ENCODE results near the gene GIPC1.

DNA sequence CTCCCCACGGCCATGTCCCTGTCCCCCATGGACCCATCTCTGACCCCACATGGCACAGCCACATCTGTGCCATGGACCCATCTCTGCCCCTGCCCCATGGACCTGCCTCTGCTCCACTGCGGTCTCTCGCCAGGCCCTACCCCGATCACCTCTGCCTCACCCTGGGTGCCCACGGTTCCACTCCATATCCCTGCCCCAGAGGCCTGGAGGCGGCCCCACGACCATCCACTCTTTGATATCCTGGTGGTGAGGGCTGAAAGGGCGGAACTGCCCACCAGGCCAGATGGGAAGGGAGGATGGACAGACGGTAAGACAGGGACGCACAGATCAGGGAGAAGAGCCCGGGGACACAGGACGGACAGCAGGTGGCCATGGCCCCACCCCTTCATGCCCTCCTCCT, 21.1 kb downstream of the GIPC1 start:
- TF ChIP-seq ZFX (CRISPR knock-in tag; IDR thresholded peaks at IDR 0.05) (no peak), ZBTB8A (IDR thresholded peaks at IDR 0.05; ENCODE audit: partially characterized antibody) (no peak), HINFP (tag; conservative IDR thresholded peaks at IDR 0.05; ENCODE audit: low read depth) (no peak), HMG20B (CRISPR knock-in tag; IDR thresholded peaks at IDR 0.05) (no peak)
- TF ChIP-seq, protein P1, sequence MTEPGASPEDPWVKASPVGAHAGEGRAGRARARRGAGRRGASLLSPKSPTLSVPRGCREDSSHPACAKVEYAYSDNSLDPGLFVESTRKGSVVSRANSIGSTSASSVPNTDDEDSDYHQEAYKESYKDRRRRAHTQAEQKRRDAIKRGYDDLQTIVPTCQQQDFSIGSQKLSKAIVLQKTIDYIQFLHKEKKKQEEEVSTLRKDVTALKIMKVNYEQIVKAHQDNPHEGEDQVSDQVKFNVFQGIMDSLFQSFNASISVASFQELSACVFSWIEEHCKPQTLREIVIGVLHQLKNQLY (CRISPR knock-in tag; conservative IDR thresholded peaks at IDR 0.05): no peak
- TF ChIP-seq, protein P2, sequence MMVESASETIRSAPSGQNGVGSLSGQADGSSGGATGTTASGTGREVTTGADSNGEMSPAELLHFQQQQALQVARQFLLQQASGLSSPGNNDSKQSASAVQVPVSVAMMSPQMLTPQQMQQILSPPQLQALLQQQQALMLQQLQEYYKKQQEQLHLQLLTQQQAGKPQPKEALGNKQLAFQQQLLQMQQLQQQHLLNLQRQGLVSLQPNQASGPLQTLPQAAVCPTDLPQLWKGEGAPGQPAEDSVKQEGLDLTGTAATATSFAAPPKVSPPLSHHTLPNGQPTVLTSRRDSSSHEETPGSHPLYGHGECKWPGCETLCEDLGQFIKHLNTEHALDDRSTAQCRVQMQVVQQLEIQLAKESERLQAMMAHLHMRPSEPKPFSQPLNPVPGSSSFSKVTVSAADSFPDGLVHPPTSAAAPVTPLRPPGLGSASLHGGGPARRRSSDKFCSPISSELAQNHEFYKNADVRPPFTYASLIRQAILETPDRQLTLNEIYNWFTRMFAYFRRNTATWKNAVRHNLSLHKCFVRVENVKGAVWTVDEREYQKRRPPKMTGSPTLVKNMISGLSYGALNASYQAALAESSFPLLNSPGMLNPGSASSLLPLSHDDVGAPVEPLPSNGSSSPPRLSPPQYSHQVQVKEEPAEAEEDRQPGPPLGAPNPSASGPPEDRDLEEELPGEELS (CRISPR knock-in tag; IDR thresholded peaks at IDR 0.05; ENCODE audit: borderline replicate concordance): no peak
- TF ChIP-seq, protein P3, sequence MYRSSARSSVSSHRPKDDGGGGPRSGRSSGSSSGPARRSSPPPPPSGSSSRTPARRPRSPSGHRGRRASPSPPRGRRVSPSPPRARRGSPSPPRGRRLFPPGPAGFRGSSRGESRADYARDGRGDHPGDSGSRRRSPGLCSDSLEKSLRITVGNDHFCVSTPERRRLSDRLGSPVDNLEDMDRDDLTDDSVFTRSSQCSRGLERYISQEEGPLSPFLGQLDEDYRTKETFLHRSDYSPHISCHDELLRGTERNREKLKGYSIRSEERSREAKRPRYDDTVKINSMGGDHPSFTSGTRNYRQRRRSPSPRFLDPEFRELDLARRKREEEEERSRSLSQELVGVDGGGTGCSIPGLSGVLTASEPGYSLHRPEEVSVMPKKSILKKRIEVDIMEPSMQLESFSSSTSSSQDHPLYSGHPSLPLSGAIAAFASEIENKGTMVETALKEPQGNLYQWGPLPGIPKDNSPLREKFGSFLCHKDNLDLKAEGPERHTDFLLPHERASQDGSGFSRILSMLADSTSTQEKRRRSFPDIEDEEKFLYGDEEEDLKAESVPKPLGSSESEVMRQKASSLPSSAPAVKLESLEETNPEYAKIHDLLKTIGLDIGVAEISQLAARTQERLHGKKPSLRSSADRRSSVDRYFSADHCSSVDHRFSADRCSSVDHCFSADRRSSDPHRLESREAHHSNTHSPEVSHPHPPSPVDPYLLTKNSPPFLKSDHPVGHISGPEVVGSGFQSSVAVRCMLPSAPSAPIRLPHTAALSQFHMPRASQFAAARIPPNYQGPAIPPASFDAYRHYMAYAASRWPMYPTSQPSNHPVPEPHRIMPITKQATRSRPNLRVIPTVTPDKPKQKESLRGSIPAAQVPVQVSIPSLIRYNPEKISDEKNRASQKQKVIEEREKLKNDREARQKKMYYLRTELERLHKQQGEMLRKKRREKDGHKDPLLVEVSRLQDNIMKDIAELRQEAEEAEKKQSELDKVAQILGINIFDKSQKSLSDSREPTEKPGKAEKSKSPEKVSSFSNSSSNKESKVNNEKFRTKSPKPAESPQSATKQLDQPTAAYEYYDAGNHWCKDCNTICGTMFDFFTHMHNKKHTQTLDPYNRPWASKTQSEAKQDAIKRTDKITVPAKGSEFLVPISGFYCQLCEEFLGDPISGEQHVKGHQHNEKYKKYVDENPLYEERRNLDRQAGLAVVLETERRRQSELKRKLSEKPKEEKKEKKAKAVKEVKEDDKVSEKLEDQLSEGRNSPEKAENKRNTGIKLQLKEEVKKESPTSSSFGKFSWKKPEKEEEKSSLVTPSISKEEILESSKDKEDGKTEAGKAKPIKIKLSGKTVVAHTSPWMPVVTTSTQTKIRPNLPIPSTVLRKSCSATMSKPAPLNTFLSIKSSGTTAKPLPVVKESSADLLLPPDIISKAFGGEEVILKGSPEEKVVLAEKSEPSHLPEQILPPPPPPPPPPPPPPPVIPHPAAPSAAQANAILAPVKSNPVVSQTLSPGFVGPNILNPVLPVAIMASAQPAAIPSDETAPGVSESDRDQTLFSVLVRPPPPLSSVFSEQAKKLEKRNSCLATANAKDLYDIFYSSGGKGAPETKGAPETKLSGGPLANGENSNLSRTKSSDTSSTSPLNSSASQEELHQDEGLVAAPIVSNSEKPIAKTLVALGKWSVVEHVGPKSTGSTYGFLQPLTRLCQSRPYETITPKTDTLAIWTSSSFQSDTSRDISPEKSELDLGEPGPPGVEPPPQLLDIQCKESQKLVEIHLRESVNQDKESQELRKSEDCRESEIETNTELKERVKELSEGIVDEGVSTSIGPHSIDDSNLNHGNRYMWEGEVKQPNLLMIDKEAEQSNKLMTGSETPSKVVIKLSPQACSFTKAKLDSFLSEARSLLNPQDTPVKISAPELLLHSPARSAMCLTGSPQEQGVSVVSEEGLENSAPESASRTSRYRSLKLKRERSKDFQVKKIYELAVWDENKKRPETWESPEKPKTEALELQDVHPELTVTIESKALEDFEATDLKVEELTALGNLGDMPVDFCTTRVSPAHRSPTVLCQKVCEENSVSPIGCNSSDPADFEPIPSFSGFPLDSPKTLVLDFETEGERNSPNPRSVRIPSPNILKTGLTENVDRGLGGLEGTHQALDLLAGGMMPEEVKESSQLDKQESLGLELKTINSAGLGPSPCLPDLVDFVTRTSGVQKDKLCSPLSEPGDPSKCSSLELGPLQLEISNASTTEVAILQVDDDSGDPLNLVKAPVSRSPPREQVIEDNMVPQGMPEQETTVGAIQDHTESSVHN (IDR thresholded peaks at IDR 0.05; ENCODE audit: borderline replicate concordance in 1 of 2, low read depth in 1 of 2): no peak

Data from K562 (cell line).